Stimulated activated CD4-positive, alpha-beta T cell treated with anti-CD3 and anti-CD28 coated beads, Interleukin-12 subunit alpha, Interleukin-12 subunit beta, amount 100 ng/mL, for 48 hours (primary cell): ENCODE measurements around the gene UGT8.

Experiments used
- DNase-seq, 3 donors: peaks; one replicate each; pipeline ENCODE4 v3.0.0-alpha.2; 2020; ENCODE audit warnings: low read depth in 2 of 3, low spot score in 1 of 3

Gene UGT8

DNA sequence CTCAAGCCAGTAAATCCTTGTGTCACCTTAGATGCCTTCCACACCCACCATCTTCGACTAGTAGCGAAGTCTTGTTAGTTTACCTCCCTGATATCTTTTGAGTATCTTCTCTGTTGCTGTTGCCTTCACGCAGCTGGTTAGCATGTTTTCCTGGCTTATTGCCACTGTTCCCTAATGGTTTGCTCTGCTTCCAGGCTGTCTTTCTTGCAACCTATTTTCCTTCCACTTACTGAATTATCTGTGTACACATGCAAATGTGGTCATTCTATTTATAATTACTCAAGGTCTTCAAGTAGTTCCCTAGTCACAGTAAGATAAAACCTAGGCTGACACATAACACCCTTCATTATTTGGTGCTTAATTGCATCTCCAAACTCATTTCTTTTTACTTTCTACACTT lies 89.5 kb downstream of the UGT8 start:
- no peak for DNase-seq

DNA sequence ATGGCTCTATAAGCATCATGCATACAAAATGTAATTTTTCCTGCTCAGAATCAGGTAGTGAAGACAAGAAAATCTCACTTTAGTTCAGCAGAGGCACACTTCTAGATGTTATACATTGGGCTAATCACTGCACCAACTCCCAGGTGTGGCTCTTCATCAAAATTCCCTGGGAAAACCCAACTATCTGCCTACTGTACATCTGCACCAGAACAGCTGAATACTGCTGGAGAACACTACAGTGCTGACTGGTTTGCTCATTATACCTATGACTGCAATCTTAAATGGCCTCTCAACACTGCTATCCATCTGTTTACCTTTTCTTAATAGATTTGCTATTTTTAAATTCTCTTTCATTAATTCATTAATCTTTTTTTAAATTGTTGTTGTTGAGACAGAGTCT lies 92.0 kb downstream of the UGT8 start:
- DNase-seq: no peak

GRCh38 chr4:114691865-114692264 lies 93.3 kb downstream of the UGT8 start:
- DNase-seq: no peak

GRCh38 chr4:114692958-114693357 lies 94.4 kb downstream of the UGT8 start:
- DNase-seq: no peak

DNA sequence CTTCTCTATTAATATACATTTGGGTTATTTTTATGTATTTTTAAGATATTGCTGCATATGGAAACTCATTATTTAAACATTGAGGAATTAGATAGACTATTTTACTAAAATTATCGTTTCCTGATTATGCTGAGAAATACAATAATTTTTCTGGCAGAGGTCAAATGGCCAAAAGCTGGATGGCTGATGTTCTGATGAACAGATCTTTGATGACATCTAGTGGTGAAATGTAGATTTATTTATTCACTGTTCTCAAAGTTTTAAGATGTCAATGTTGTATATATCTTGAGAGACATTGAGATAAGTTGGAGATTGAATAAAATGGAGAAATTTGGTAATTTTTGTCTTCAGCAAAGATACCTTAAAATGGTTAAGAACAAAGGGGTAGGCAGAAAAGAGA lies 96.2 kb downstream of the UGT8 start:
- DNase-seq: no peak

DNA sequence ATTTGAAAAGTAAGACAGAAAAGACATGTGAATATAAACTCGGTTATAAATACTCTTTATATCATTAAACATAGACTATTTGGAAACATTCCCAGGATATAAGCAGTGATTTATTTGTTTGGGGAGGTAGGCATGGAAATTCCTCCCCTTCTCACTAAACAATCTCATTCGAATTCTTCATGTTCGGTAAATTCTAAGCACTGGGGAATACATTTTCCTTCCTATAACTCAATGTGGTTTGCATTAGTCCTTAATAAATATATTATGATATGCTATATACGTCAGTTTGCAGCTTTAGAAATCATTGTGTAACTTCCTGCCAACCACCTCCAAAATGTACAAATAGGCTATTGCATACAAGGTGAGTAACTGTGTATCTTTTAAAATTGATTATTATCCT lies 99.6 kb downstream of the UGT8 start:
- no peak for DNase-seq

GRCh38 chr4:114701491-114701890 lies 102.9 kb downstream of the UGT8 start:
- DNase-seq: no peak

GRCh38 chr4:114717432-114717831 lies 118.8 kb downstream of the UGT8 start:
- DNase-seq: no peak

DNA sequence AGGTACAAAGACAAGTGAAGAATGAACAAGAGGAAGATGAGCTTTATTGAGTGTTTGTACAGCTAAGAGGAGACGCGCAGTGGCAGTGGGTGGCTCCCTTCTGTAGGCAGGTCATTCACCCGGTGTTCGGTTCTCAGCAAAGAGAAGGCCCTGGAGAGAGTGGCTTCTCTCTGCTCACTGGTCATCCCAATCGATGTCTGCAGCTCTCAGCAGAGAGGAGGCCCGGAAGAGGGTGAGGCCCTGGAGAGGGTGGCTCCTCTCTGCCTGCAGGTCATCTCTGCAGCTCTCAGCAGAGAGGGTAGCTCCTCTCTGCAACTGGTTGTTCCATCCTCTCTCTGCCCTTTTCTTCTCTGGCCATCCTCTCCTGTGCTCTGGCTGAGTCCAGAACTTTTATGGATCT lies 126.5 kb downstream of the UGT8 start:
- no peak for DNase-seq

- no peak for DNase-seq
These were observed 128.9 kb downstream of the UGT8 start for GRCh38 chr4:114727461-114727860.
